Activated CD8-positive, alpha-beta memory T cell treated with anti-CD3 and anti-CD28 coated beads, Interleukin-2, amount 50 U/mL, for 48 hours (primary cell): ENCODE measurements around the gene ENO4.

Experiments used
- DNase-seq: peaks from one replicate; pipeline ENCODE4 v3.0.0-alpha.2; 2020

The ENO4 gene

GRCh38 chr10:116873134-116873533 is 23.8 kb downstream of the ENO4 start:
- DNase-seq: no peak

DNA sequence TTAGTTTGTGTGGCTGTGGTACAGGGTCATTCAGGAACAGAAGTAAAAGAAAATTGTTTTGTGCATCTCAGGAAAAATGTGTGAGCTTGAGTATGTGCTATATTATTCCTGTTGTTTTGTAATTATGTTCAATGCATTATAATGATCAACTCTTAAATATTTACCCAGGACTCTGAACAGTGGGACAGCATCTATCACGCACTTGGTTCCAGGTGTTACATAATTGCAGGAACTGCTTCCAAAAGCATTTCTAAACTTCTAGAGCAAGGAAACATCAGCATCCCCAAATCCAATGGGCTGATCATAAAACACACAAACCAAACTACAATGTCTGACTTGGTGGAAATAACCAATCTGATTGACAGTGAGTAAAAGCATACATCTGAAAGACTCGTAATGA is 26.6 kb downstream of the ENO4 start:
- DNase-seq: no peak

- DNase-seq: no peak
These were observed 28.1 kb downstream of the ENO4 start for GRCh38 chr10:116877391-116877790.

DNA sequence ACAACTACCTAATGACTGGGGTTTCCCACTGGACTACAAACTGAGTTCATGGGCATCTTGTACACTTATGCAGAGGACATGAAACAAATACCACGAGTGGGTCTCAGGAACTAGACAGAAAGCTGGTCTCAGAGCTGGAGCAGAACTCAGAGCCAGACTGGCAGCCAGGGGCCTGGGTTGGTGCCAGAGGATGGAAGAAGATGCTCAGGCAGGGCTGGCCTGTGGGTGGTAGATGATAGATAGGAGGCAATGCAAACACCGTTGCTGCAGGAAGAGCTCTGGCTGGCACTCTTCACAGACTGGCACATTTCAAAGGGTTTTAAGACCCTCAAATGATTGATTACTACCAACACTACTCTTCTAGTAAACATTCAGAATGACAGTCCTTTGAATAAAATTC is 28.8 kb downstream of the ENO4 start:
- DNase-seq: no peak

- no peak for DNase-seq
These were observed 30.5 kb downstream of the ENO4 start for GRCh38 chr10:116879817-116880216.

DNA sequence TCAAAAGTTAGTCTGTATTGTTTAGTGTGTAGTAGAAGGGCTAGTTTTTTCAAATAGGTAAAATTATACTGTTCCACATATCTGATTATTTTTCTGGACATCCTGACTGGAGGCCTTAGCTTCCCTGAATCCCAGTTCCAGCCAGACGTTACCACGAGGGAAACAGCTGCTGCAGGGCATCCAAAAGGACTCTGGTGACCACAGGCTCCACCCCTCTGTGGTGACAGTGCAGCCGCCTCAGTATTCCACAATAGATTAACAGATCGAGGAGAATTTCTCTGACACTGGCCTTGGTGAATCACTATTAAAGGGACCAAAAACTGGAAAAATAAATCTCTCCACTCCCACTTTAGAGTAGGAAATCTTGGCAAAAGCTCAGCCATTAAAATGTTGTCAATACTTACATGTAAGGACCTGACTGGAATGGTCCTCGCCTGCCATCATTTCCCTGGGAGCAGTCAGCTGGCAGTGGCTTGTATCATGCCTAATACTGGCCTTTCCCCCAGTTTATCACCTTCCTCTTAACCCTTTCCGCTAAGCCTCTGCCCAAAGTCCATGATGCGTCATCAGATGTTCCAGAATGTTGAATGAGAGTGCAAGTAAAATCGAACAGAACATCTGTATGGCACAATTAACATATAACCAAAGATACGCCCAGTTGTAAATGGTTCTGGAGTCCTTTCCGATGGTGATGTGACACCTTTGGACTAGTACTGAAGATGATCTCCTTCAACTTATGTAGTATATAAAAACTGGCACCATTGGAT is 31.6 kb downstream of the ENO4 start:
- DNase-seq: no peak

DNA sequence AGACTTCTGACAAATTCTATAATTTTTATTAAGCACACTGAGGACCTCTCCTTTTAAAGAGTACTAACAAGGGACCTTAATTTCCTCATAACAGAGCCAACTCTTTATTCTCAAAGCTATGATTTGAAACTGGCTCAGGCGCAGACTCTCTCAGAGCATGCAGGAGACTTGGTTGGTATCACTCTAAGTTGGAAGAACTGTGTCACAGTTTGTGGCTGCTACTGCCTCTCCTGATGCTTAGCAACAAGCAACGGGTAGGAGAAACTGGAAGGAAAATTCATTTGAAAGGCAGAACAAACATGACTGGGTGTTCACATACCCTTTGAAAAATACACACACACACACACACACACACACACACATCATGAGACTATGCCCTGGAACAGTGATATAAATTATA is 33.3 kb downstream of the ENO4 start:
- DNase-seq: no peak

GRCh38 chr10:116886772-116887171 is 37.5 kb downstream of the ENO4 start:
- DNase-seq: no peak

DNA sequence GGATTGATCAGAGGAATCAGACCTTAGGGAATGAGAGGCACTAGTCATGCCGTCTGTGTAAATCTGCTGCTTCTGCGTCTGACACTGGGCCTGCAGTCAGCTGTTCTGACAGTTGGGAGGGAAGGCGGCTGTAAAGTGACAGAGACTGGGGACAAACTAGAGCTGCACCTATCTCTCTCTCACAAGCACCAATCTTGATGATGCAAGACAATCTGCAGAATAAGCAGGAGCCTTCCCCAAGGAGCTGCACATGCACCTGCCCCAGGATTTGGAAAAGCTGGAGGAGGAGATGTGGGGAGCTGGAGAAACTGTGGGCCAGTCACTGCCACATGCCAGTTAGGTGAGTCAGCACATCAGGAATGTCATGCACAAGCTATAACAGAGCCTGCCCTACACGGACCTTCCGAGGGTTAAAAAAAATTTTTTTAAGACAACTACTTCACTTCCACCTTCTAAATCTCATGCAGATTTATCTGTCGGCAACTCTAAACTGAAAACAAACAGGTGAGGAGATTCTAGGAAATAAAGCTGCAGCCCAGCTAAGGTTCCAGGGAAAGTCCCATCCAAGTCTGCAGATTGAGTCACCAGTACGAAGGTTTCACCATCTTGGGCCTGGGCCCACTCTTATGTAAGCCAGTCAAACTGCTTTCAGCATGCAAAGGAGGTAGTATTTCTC is 39.2 kb downstream of the ENO4 start:
- DNase-seq: no peak

GRCh38 chr10:116889066-116889465 is 39.8 kb downstream of the ENO4 start:
- no peak for DNase-seq

GRCh38 chr10:116891208-116891607 is 41.9 kb downstream of the ENO4 start:
- no peak for DNase-seq

- no peak for DNase-seq
These were observed 43.8 kb downstream of the ENO4 start for GRCh38 chr10:116892907-116893685.

GRCh38 chr10:116893686-116894037 is 44.4 kb downstream of the ENO4 start:
- no peak for DNase-seq

GRCh38 chr10:116899626-116900025 is 50.3 kb downstream of the ENO4 start:
- no peak for DNase-seq

DNA sequence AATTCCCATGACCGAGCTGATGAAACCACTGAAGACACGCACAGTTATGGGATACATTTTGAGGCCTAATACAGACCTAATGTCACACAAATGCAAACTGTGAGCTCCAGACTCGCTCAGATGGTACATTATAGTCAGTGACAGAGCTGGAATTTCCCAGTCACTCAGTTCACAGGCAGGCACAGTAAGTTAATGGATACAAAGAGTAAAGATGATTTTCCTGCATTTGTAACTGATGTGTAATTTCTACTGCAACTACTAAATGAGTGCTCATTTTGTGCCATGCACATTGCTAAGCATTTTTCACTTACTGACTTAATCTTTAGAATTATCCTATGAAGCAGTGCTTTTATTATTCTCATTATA is 56.5 kb downstream of the ENO4 start:
- no peak for DNase-seq

GRCh38 chr10:116907245-116907987 is 58.1 kb downstream of the ENO4 start:
- no peak for DNase-seq

GRCh38 chr10:116909307-116909706 is 60.0 kb downstream of the ENO4 start:
- DNase-seq: no peak

- DNase-seq: no peak
These were observed 61.6 kb downstream of the ENO4 start for GRCh38 chr10:116910910-116911309.

GRCh38 chr10:116912162-116912561 is 62.9 kb downstream of the ENO4 start:
- DNase-seq: no peak

DNA sequence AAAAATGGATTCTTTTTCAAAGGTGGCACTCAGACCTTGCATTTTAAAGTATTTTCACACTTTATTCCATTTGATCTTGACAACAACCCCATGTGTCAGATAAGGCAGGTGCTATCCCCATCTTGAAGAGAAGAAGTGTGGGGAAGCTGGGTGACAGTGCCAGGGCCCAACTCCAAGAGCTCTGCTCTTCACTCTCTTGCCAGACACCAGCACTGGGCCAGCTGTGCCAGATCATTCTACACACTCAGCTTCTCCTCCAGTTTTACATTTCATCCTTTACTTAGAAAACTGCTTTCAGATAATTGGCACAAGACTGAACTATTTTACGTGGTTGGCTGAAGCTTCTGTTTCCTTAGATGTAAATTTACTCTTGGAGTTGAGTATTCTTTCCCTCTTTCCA is 64.4 kb downstream of the ENO4 start:
- no peak for DNase-seq

- DNase-seq: no peak
These were observed 66.0 kb downstream of the ENO4 start for GRCh38 chr10:116915340-116915739.

DNA sequence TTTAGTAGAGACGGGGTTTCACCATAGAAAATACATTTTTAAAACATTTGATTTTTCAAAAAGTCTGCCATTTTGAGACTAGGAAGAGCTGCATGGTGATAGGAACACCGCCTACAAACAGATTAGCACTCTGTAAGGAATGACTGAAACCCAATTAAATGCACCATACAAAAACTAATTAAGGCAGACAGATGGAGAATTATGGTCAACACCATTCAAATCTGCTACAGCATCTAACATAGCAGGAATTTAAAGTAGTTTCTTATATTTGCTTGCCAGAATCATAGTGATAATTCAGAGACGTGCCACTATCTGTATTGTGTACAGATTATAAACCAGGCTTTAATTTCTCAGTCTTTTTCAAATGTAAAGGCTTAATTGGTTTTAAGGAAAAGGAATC is 68.2 kb downstream of the ENO4 start:
- no peak for DNase-seq

DNA sequence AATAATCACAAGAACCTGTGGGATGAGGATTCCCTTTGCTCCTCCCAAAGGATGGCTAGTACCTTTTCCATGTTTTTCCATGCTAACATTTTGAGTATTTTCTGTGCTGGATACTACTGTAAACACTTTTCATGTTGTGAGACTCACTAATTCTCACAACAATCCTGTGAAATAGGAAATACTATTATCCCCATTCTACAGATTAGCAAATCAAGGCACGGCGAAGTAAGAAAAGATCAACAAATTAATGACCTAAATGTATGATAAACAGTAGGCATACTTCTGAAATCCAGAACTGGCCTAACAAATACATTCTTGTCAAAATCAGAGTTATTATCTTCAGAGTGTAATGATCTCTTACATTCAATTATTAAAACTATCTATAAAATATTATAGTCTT is 69.3 kb downstream of the ENO4 start:
- DNase-seq: no peak
